H9 (cell line): Measurements from ENCODE around the gene CLEC1B. TPM values are rescaled to one million over a fixed set of nuclear protein-coding genes. Genes with fewer than 3 reads are reported as not detected.

ENCODE experiments used
- DNase-seq: peaks from one replicate; pipeline ENCODE4 v3.0.0-alpha.2; 2017
- H2AFZ ChIP-seq: one replicate; pipeline ENCODE4 v1.6.1; 2013; ENCODE audit warnings: mild to moderate bottlenecking, low read length, control low read depth, moderate library complexity
- H2AK5ac ChIP-seq: 2 replicates; pipeline ENCODE4 v1.6.1; 2013; ENCODE audit warnings: low read length, control low read depth, mixed read lengths; ENCODE audit not compliant: insufficient read length
- H2BK120ac ChIP-seq: one replicate; pipeline ENCODE4 v1.6.1; 2013; ENCODE audit warnings: low read depth, mild to moderate bottlenecking, low read length, control low read depth, inconsistent platforms; ENCODE audit not compliant: poor library complexity, severe bottlenecking
- H2BK12ac ChIP-seq: 2 replicates; pipeline ENCODE4 v1.6.1; 2013; ENCODE audit warnings: low read length, control low read depth, mixed read lengths, low read depth; ENCODE audit not compliant: insufficient read length
- H2BK15ac ChIP-seq: 2 replicates; pipeline ENCODE4 v1.6.1; 2013; ENCODE audit warnings: low read depth, low read length, control low read depth
- H2BK20ac ChIP-seq: one replicate; pipeline ENCODE4 v1.6.1; 2013; ENCODE audit warnings: low read depth, mild to moderate bottlenecking, low read length, control low read depth, inconsistent platforms; ENCODE audit not compliant: poor library complexity, severe bottlenecking
- H2BK5ac ChIP-seq: 2 replicates; pipeline ENCODE4 v1.6.1; 2013; ENCODE audit warnings: low read length, control low read depth, mixed read lengths; ENCODE audit not compliant: insufficient read length
- H3K14ac ChIP-seq: 2 replicates; pipeline ENCODE4 v1.6.1; 2013; ENCODE audit warnings: low read length, control low read depth; ENCODE audit not compliant: insufficient read depth
- H3K18ac ChIP-seq: 2 replicates; pipeline ENCODE4 v1.6.1; 2013; ENCODE audit warnings: low read depth, mild to moderate bottlenecking, mixed read lengths, low read length, control low read depth; ENCODE audit not compliant: insufficient read length
- H3K23ac ChIP-seq: 2 replicates; pipeline ENCODE4 v1.6.1; 2013; ENCODE audit warnings: low read length, control low read depth, mixed read lengths, low read depth; ENCODE audit not compliant: insufficient read length
- H3K23me2 ChIP-seq: 2 replicates; pipeline ENCODE4 v1.6.1; 2013; ENCODE audit warnings: low read depth, mild to moderate bottlenecking, mixed read lengths, low read length, control low read depth; ENCODE audit not compliant: insufficient read length, poor library complexity, severe bottlenecking
- H3K27ac ChIP-seq: 2 replicates; pipeline ENCODE4 v1.5.1; 2013; ENCODE audit warnings: low read length, control low read depth, mixed read lengths, low read depth; ENCODE audit not compliant: insufficient read length
- H3K27me3 ChIP-seq: 2 replicates; pipeline ENCODE4 v1.6.1; 2013; ENCODE audit warnings: low read length, control low read depth, inconsistent platforms; ENCODE audit not compliant: insufficient read depth
- H3K4ac ChIP-seq: 2 replicates; pipeline ENCODE4 v1.6.1; 2013; ENCODE audit warnings: low read depth, mild to moderate bottlenecking, control low read depth, inconsistent platforms, low read length, moderate library complexity
- H3K4me1 ChIP-seq: 2 replicates; pipeline ENCODE4 v1.6.1; 2013; ENCODE audit warnings: low read length, control low read depth, inconsistent platforms; ENCODE audit not compliant: insufficient read depth
- H3K4me2 ChIP-seq: 2 replicates; pipeline ENCODE4 v1.6.1; 2013; ENCODE audit warnings: low read length, control low read depth, mixed read lengths; ENCODE audit not compliant: insufficient read length, insufficient read depth
- H3K56ac ChIP-seq: 2 replicates; pipeline ENCODE4 v1.6.1; 2013; ENCODE audit warnings: low read depth, mild to moderate bottlenecking, mixed read lengths, low read length, control low read depth; ENCODE audit not compliant: insufficient read length
- H3K79me1 ChIP-seq: 2 replicates; pipeline ENCODE4 v1.6.1; 2013; ENCODE audit warnings: low read depth, mild to moderate bottlenecking, moderate library complexity, low read length, control low read depth, inconsistent platforms; ENCODE audit not compliant: insufficient read depth, poor library complexity, severe bottlenecking
- H3K79me2 ChIP-seq: 2 replicates; pipeline ENCODE4 v1.6.1; 2013; ENCODE audit warnings: low read length, control low read depth, inconsistent platforms; ENCODE audit not compliant: insufficient read depth
- H3K9ac ChIP-seq: 2 replicates; pipeline ENCODE4 v1.6.1; 2013; ENCODE audit warnings: low read length, control low read depth, mixed read lengths; ENCODE audit not compliant: insufficient read length; ENCODE audit errors: extremely low read depth
- H3K9me3 ChIP-seq: one replicate; pipeline ENCODE4 v1.6.1; 2013; ENCODE audit warnings: low read depth, low read length, inconsistent platforms; ENCODE audit not compliant: control insufficient read depth
- H3T11ph ChIP-seq: one replicate; pipeline ENCODE4 v1.6.1; 2013; ENCODE audit warnings: mild to moderate bottlenecking, low read length, control low read depth, inconsistent platforms
- H4K20me1 ChIP-seq: one replicate; pipeline ENCODE4 v1.6.1; 2013; ENCODE audit not compliant: control insufficient read depth, insufficient read length, insufficient read depth
- H4K5ac ChIP-seq: 2 replicates; pipeline ENCODE4 v1.6.1; 2013; ENCODE audit warnings: low read depth, mild to moderate bottlenecking, mixed read lengths, low read length, control low read depth; ENCODE audit not compliant: insufficient read length
- H4K8ac ChIP-seq: replicated peaks from 2 replicates; pipeline ENCODE4 v1.6.1; 2013; ENCODE audit warnings: low read length, control low read depth, mixed read lengths, low read depth; ENCODE audit not compliant: insufficient read length
- H4K91ac ChIP-seq: 2 replicates; pipeline ENCODE4 v1.6.1; 2013; ENCODE audit warnings: low read depth, mild to moderate bottlenecking, moderate library complexity, mixed read lengths, low read length, control low read depth; ENCODE audit not compliant: insufficient read length
- H3K27ac Mint-ChIP-seq, 3 experiments: 2 replicates in 2 of 3; 3 replicates in 1 of 3; pipeline ENCODE4 v1.8.0; 2020 to 2021; ENCODE audit warnings: mixed read lengths in 3 of 3, mild to moderate bottlenecking in 1 of 3, moderate library complexity in 1 of 3
- H3K27me3 Mint-ChIP-seq: 2 replicates; pipeline ENCODE4 v1.8.0; 2021; ENCODE audit warnings: low read depth, mild to moderate bottlenecking, moderate library complexity, mixed read lengths
- H3K36me3 Mint-ChIP-seq, 3 experiments: 2 replicates in 2 of 3; 3 replicates in 1 of 3; pipeline ENCODE4 v1.8.0; 2020 to 2021; ENCODE audit warnings: low read depth in 3 of 3, mixed read lengths in 3 of 3; ENCODE audit not compliant: insufficient read depth in 1 of 3
- H3K4me1 Mint-ChIP-seq, 2 experiments: 2 replicates each; pipeline ENCODE4 v1.8.0; 2020; ENCODE audit warnings: mixed read lengths in 2 of 2
- H3K4me3 Mint-ChIP-seq, 2 experiments: 2 replicates in 1 of 2; 3 replicates in 1 of 2; pipeline ENCODE4 v1.8.0; 2020 to 2021; ENCODE audit warnings: mild to moderate bottlenecking in 2 of 2, mixed read lengths in 2 of 2, moderate library complexity in 1 of 2
- H3K9me3 Mint-ChIP-seq, 2 experiments: 2 replicates in 1 of 2; 3 replicates in 1 of 2; pipeline ENCODE4 v1.8.0; 2020; ENCODE audit warnings: mild to moderate bottlenecking in 2 of 2, mixed read lengths in 2 of 2, moderate library complexity in 1 of 2
- CTCF ChIP-seq: fragments of 200-600 bp; sonication (generic); conservative IDR thresholded peaks from 3 replicates; pipeline ENCODE4 v1.8.0; 2021; ENCODE audit warnings: antibody characterized with exemption, mild to moderate bottlenecking
- WGBS: extraction: QIAGEN DNeasy Blood & Tissue Kit; methylation state at CpG from one replicate; pipeline ENCODE4 v1.1.7; 2013; ENCODE audit warnings: missing lambda C conversion rate, low lambda C conversion rate, mixed read lengths; ENCODE audit not compliant: insufficient read length; ENCODE audit errors: extremely low coverage; 5-methylcytosine and 5-hydroxymethylcytosine counted together
- total RNA-seq: library from RNA; stranded (reverse); gene quantifications from 2 replicates; pipeline ENCODE4 v1.2.1, GENCODE V29; 2021

CLEC1B gene
- total RNA-seq, 1 experiment from 2014 or later, result not detected

- Histone ChIP-seq H3K9me3 (no peaks in the 10 kb centered on the region), H3K14ac (no peak overlapping the region; the same call in 1 of the 2 replicates), H3K9ac (no peak overlapping the region), H3K27ac (peak overlapping the region; percentile 42), H2BK120ac (peak overlapping the region; percentile 36), H2BK15ac (no peak overlapping the region), H2BK5ac (no peak overlapping the region), H3K4me2 (no peak overlapping the region), H3K23me2 (no peaks in the 10 kb centered on the region), H3K4me1 (peaks cover 5% of the 10 kb centered on the region), H2AK5ac (no peak overlapping the region), H4K8ac (no peak overlapping the region), H3T11ph (no peak overlapping the region), H3K23ac (no peak overlapping the region), H3K18ac (no peak overlapping the region), H2BK20ac (no peak overlapping the region), H4K20me1 (no peaks in the 10 kb centered on the region), H4K5ac (no peak overlapping the region), H4K91ac (no peak overlapping the region), H3K79me2 (no peaks in the 10 kb centered on the region), H3K56ac (no peak overlapping the region), H3K4ac (no peak overlapping the region; the same call in 1 of the 2 replicates), H3K79me1 (no peaks in the 10 kb centered on the region), H2AFZ (no peak overlapping the region), H2BK12ac (no peak overlapping the region), H3K27me3 (no peaks in the 10 kb centered on the region)
- TF ChIP-seq CTCF, result no peak
- peaks cover 6 to 17% of the 10 kb centered on the region in 2 experiments; a peak in 3 of 4 replicates for H3K4me1 Mint-ChIP-seq
- H3K4me3 Mint-ChIP-seq, result no peak overlapping the region; a peak in 1 of 5 replicates
- DNase-seq, result peak; percentile 54
- H3K27ac Mint-ChIP-seq, result peak overlapping the region; percentile 8 to 77 (median 46); a peak in 4 of 7 replicates
- H3K27me3 Mint-ChIP-seq, result no peaks in the 10 kb centered on the region
- H3K36me3 Mint-ChIP-seq, result peaks cover 2 to 7% (median 2%) of the 10 kb centered on the region in 3 experiments; a peak in 3 of 7 replicates
- peaks cover 0 to 11% of the 10 kb centered on the region in 2 experiments; a peak in 3 of 5 replicates for H3K9me3 Mint-ChIP-seq
- no CpG with 5 or more reads among the region's 5 CpGs for WGBS
Observed at GRCh38 chr12:10031771-10032175, 32.9 kb upstream of the CLEC1B start.
